OCI-LY7 (cell line): ENCODE data around the gene ARAP1. TPM values are rescaled to one million over a fixed set of nuclear protein-coding genes. Genes with fewer than 3 reads are reported as not detected.
A peak's percentile ranks its signal among the peaks of the same experiment; 100 is the strongest.

Source experiments
- BruUV-seq: library from RNA; stranded (reverse); fragments of 400-500 nt; replicated peaks from 2 replicates; lab custom pipeline; 2021; lab: Mats Ljungman, UMichigan
- CTCF ChIA-PET: fragments of 300-600 bp; sonication (Branson Sonifier 250); formaldehyde crosslinking; loops from one replicate; lab custom pipeline; 2022; ENCODE audit warnings: antibody characterized with exemption; ENCODE audit not compliant: unreplicated experiment; lab: Charles Lee
- POLR2A ChIA-PET: fragments of 300-600 bp; sonication (Branson Sonifier 250); formaldehyde crosslinking; loops from one replicate; lab custom pipeline; 2022; ENCODE audit warnings: antibody characterized with exemption; lab: Charles Lee
- DNase-seq: peaks from one replicate; pipeline ENCODE4 v3.0.0-alpha.2; 2015; ENCODE audit warnings: low spot score
- H2AFZ ChIP-seq: fragments of 200-600 bp; sonication (generic), shearing (Covaris generic); 2 replicates; pipeline ENCODE4 v1.6.1; 2014; ENCODE audit warnings: mild to moderate bottlenecking, antibody characterized with exemption, low read length, moderate library complexity
- H3K27ac ChIP-seq: fragments of 200-600 bp; sonication (generic); 2 replicates; pipeline ENCODE4 v1.5.1; 2014; ENCODE audit warnings: mixed run types, low read depth, mild to moderate bottlenecking, moderate library complexity, low read length, inconsistent platforms; ENCODE audit not compliant: poor library complexity, severe bottlenecking
- H3K36me3 ChIP-seq: fragments of 200-600 bp; sonication (generic); 2 replicates; pipeline ENCODE4 v1.6.1; 2014; ENCODE audit warnings: mild to moderate bottlenecking, antibody characterized with exemption, low read length, moderate library complexity, mixed read lengths; ENCODE audit not compliant: insufficient read depth
- H3K4me1 ChIP-seq: fragments of 200-600 bp; sonication (generic); 2 replicates; pipeline ENCODE4 v1.5.1; 2014; ENCODE audit warnings: mild to moderate bottlenecking, low read length; ENCODE audit not compliant: insufficient read depth, poor library complexity, severe bottlenecking
- H3K4me2 ChIP-seq: fragments of 200-600 bp; sonication (generic); 2 replicates; pipeline ENCODE4 v1.6.1; 2014; ENCODE audit warnings: mild to moderate bottlenecking, low read length
- H3K4me3 ChIP-seq: fragments of 200-600 bp; sonication (generic); 2 replicates; pipeline ENCODE4 v1.5.1; 2014; ENCODE audit warnings: mild to moderate bottlenecking, low read depth, low read length; ENCODE audit not compliant: poor library complexity, severe bottlenecking
- H3K79me2 ChIP-seq: fragments of 200-600 bp; sonication (generic); 2 replicates; pipeline ENCODE4 v1.6.1; 2016; ENCODE audit warnings: low read depth, mild to moderate bottlenecking, low read length, moderate library complexity, mixed read lengths; ENCODE audit not compliant: insufficient read depth
- H3K9me2 ChIP-seq: fragments of 200-600 bp; sonication (generic); 2 replicates; pipeline ENCODE4 v1.6.1; 2016; ENCODE audit warnings: mild to moderate bottlenecking, low read length, mixed read lengths; ENCODE audit not compliant: insufficient read depth
- H3K9me3 ChIP-seq: fragments of 200-600 bp; sonication (generic); 2 replicates; pipeline ENCODE4 v1.6.1; 2014; ENCODE audit warnings: mild to moderate bottlenecking, mixed run types, low read length, mixed read lengths
- H4K20me1 ChIP-seq: fragments of 200-600 bp; sonication (generic); 2 replicates; pipeline ENCODE4 v1.6.1; 2014; ENCODE audit warnings: mild to moderate bottlenecking, antibody characterized with exemption, low read length, moderate library complexity, mixed read lengths; ENCODE audit not compliant: insufficient read depth
- CTCF ChIP-seq: fragments of 200-600 bp; sonication (generic); conservative IDR thresholded peaks from 2 replicates; pipeline ENCODE4 v1.5.1; 2014; ENCODE audit warnings: mild to moderate bottlenecking, antibody characterized with exemption, low read length, moderate library complexity, mixed read lengths
- EZH2phosphoT487 ChIP-seq: fragments of 200-600 bp; sonication (generic); IDR thresholded peaks from 2 replicates; pipeline ENCODE4 v1.6.1; 2018; ENCODE audit warnings: low read depth, borderline replicate concordance, mild to moderate bottlenecking, mixed run types, antibody characterized with exemption, low read length, moderate library complexity, mixed read lengths
- intact Hi-C: fragments of 100-400 bp; cut with micrococcal nuclease; formaldehyde crosslinking; loops from one replicate; pipeline ENCODE4 v1.10.0; 2022; ENCODE audit not compliant: unreplicated experiment
- total RNA-seq, 2 experiments: library from RNA; depleted of rRNA in 1 of 2; stranded (reverse); fragments of >200 nt in 1 of 2; shearing (Covaris generic) in 1 of 2; gene quantifications; 2 replicates each; pipeline ENCODE4 v1.2.3, GENCODE V29; 2014 to 2022

ARAP1 gene
- total RNA-seq, 2 experiments from 2014 or later, result 65.6 to 106 TPM

GRCh38 chr11:72679869-72680268 lies 72.3 kb downstream of the ARAP1 start:
- Histone ChIP-seq H4K20me1 (no peaks in the 10 kb centered on the region), H3K4me3 (no peak overlapping the region), H3K36me3 (peaks cover 7% of the 10 kb centered on the region; the same call in 1 of the 2 replicates), H3K79me2 (no peaks in the 10 kb centered on the region), H2AFZ (no peak overlapping the region), H3K4me2 (no peak overlapping the region), H3K27ac (no peak overlapping the region), H3K9me2 (no peaks in the 10 kb centered on the region), H3K4me1 (no peaks in the 10 kb centered on the region), H3K9me3 (no peaks in the 10 kb centered on the region)
- POLR2A ChIA-PET, result no interaction called here
- DNase-seq, result no peak
- intact Hi-C loops, result loop anchor here (5.0 kb wide), 1 partner anchor 198 kb away; no protein-coding TSS in a partner anchor
- CTCF ChIA-PET, result no interaction called here
- BruUV-seq, result no TSS peak
- TF ChIP-seq CTCF, result no peak
- TF ChIP-seq EZH2phosphoT487, result no peak

GRCh38 chr11:72678524-72678923 lies 73.7 kb downstream of the ARAP1 start:
- no peaks in the 10 kb centered on the region for H3K9me2 ChIP-seq
- no peaks in the 10 kb centered on the region; the same call in 1 of the 2 replicates for H3K36me3 ChIP-seq
- DNase-seq, result peak; percentile 16
- H3K79me2 ChIP-seq, result no peaks in the 10 kb centered on the region
- no peak overlapping the region for H3K4me2 ChIP-seq
- no peak overlapping the region for H3K27ac ChIP-seq
- no peaks in the 10 kb centered on the region for H4K20me1 ChIP-seq
- intact Hi-C loops, result no loop called here
- no peaks in the 10 kb centered on the region for H3K4me1 ChIP-seq
- TF ChIP-seq CTCF (no peak), EZH2phosphoT487 (no peak)
- no TSS peak for BruUV-seq
- H3K4me3 ChIP-seq, result no peak overlapping the region
- H3K9me3 ChIP-seq, result no peaks in the 10 kb centered on the region
- CTCF ChIA-PET, result no interaction called here
- H2AFZ ChIP-seq, result no peak overlapping the region
- POLR2A ChIA-PET, result interaction anchor here (0.6 kb wide), 1 partner anchor 32 kb away, joined by 3 read pairs; no protein-coding TSS in a partner anchor

- peak; percentile 37 for DNase-seq
- no peaks in the 10 kb centered on the region for H4K20me1 ChIP-seq
- H2AFZ ChIP-seq, result no peak overlapping the region
- no peak overlapping the region for H3K4me3 ChIP-seq
- no peak for TF ChIP-seq CTCF
- no peaks in the 10 kb centered on the region for H3K9me2 ChIP-seq
- CTCF ChIA-PET, result no interaction called here
- POLR2A ChIA-PET, result no interaction called here
- H3K36me3 ChIP-seq, result no peaks in the 10 kb centered on the region
- BruUV-seq, result no TSS peak
- no peak overlapping the region for H3K27ac ChIP-seq
- no peaks in the 10 kb centered on the region for H3K4me1 ChIP-seq
- H3K4me2 ChIP-seq, result no peak overlapping the region
- intact Hi-C loops, result no loop called here
- no peaks in the 10 kb centered on the region for H3K9me3 ChIP-seq
- H3K79me2 ChIP-seq, result no peaks in the 10 kb centered on the region
Observed at GRCh38 chr11:72676861-72677341, 75.3 kb downstream of the ARAP1 start.
